HPDE6-E6E7 (cell line): ENCODE measurements around the gene SGCE.
A peak's percentile ranks its signal among the peaks of the same experiment; 100 is the strongest.

Source experiments
- DNase-seq: peaks from one replicate; pipeline ENCODE4 v3.0.0; 2011; ENCODE audit warnings: missing footprints; ENCODE audit errors: extremely low spot score

Gene SGCE

GRCh38 chr7:94660006-94660405 lies 4.1 kb upstream of the SGCE start:
- DNase-seq, result no peak

- DNase-seq, result no peak
Observed at GRCh38 chr7:94658826-94659225, 2.9 kb upstream of the SGCE start.

GRCh38 chr7:94657771-94658693 lies 2.1 kb upstream of the SGCE start:
- DNase-seq, result peak; percentile 58

GRCh38 chr7:94656925-94657731 lies 1.2 kb upstream of the SGCE start:
- DNase-seq, result no peak

- DNase-seq, result no peak
Observed at GRCh38 chr7:94656658-94656924, 658 bp upstream of the SGCE start.

- DNase-seq, result no peak
Observed at GRCh38 chr7:94655126-94655847, 646 bp downstream of the SGCE start.

- DNase-seq, result no peak
Observed at GRCh38 chr7:94654783-94655125, 1.2 kb downstream of the SGCE start.

- no peak for DNase-seq
Observed at GRCh38 chr7:94650147-94651051, 5.5 kb downstream of the SGCE start.

GRCh38 chr7:94649450-94649849 lies 6.5 kb downstream of the SGCE start:
- DNase-seq, result no peak

GRCh38 chr7:94648731-94649130 lies 7.2 kb downstream of the SGCE start:
- no peak for DNase-seq

- DNase-seq, result no peak
Observed at GRCh38 chr7:94647295-94647694, 8.6 kb downstream of the SGCE start.

GRCh38 chr7:94643771-94644545 lies 12.0 kb downstream of the SGCE start:
- peak; percentile 29 for DNase-seq

GRCh38 chr7:94642838-94643653 lies 12.9 kb downstream of the SGCE start:
- no peak for DNase-seq

GRCh38 chr7:94639384-94639783 lies 16.5 kb downstream of the SGCE start:
- no peak for DNase-seq

- DNase-seq, result no peak
Observed at GRCh38 chr7:94635687-94636086, 20.2 kb downstream of the SGCE start.

GRCh38 chr7:94634502-94634901 lies 21.4 kb downstream of the SGCE start:
- no peak for DNase-seq

- DNase-seq, result no peak
Observed at GRCh38 chr7:94633687-94634086, 22.2 kb downstream of the SGCE start.

GRCh38 chr7:94633014-94633341 lies 23.0 kb downstream of the SGCE start:
- DNase-seq, result no peak

GRCh38 chr7:94632338-94633013 lies 23.5 kb downstream of the SGCE start:
- peak; percentile 49 for DNase-seq
